GM18861 (cell line): ENCODE results near the gene RDH12.
A peak's percentile ranks its signal among the peaks of the same experiment; 100 is the strongest.
"Not testable (repeated sequence)": the region's sequence is repeated elsewhere in the genome, so short reads cannot be mapped to it uniquely, and the experiment has no call there.

Experiments
- ATAC-seq: cut with Tn5 transposase; IDR thresholded peaks from one replicate; pipeline ENCODE4 v1.9.1; 2021; ENCODE audit not compliant: unreplicated experiment

RDH12 gene

GRCh38 chr14:67701492-67701891 lies at the start of gene RDH12:
TSS of gene RDH12 (plus strand) at chr14:67701886. CDS start at chr14:67722643, 20,757 bp downstream.
- not testable (repeated sequence) for ATAC-seq

- no peak for ATAC-seq
Observed at GRCh38 chr14:67652189-67652588, 49.5 kb upstream of the RDH12 start.

GRCh38 chr14:67653651-67654280 lies 47.9 kb upstream of the RDH12 start:
- ATAC-seq, result no peak

- no peak for ATAC-seq
Observed at GRCh38 chr14:67663633-67664032, 38.1 kb upstream of the RDH12 start.

GRCh38 chr14:67665868-67666267 lies 35.8 kb upstream of the RDH12 start:
- no peak for ATAC-seq

- ATAC-seq, result no peak
Observed at GRCh38 chr14:67666750-67667449, 34.8 kb upstream of the RDH12 start.

GRCh38 chr14:67668559-67668958 lies 33.1 kb upstream of the RDH12 start:
- no peak for ATAC-seq

GRCh38 chr14:67673451-67673850 lies 28.2 kb upstream of the RDH12 start:
- ATAC-seq, result no peak

- ATAC-seq, result peak; percentile 24
Observed at GRCh38 chr14:67674139-67674479, 27.6 kb upstream of the RDH12 start.

- peak; percentile 85 for ATAC-seq
Observed at GRCh38 chr14:67674480-67675218, 27.0 kb upstream of the RDH12 start, which contains the start of gene VTI1B. TSS of gene VTI1B (minus strand) at chr14:67674632. CDS start at chr14:67674489, 143 bp downstream.

GRCh38 chr14:67675219-67675582 lies 26.5 kb upstream of the RDH12 start:
- ATAC-seq, result no peak

GRCh38 chr14:67679006-67679405 lies 22.7 kb upstream of the RDH12 start:
- no peak for ATAC-seq

GRCh38 chr14:67680121-67680602 lies 21.5 kb upstream of the RDH12 start:
- ATAC-seq, result peak; percentile 91

GRCh38 chr14:67680941-67681340 lies 20.7 kb upstream of the RDH12 start:
- no peak for ATAC-seq

- ATAC-seq, result no peak
Observed at GRCh38 chr14:67683842-67684241, 17.8 kb upstream of the RDH12 start.

- ATAC-seq, result no peak
Observed at GRCh38 chr14:67690011-67690410, 11.7 kb upstream of the RDH12 start.

- ATAC-seq, result peak; percentile 82
Observed at GRCh38 chr14:67694791-67695393, 6.8 kb upstream of the RDH12 start.

- ATAC-seq, result peak; percentile 84
Observed at GRCh38 chr14:67695394-67695949, 6.2 kb upstream of the RDH12 start, which contains the start of gene RDH11. TSS of gene RDH11 (minus strand) at chr14:67695764. CDS start at chr14:67695703, 61 bp downstream.

- ATAC-seq, result no peak
Observed at GRCh38 chr14:67697006-67697405, 4.7 kb upstream of the RDH12 start.

- no peak for ATAC-seq
Observed at GRCh38 chr14:67698179-67698578, 3.5 kb upstream of the RDH12 start.

GRCh38 chr14:67703997-67704396 lies 2.3 kb downstream of the RDH12 start:
- ATAC-seq, result no peak
